Activated naive CD4-positive, alpha-beta T cell treated with anti-CD3 and anti-CD28 coated beads for 36 hours (primary cell): ENCODE data around the gene GPATCH4. TPM values are rescaled to one million over a fixed set of nuclear protein-coding genes. Genes with fewer than 3 reads are reported as not detected.
"Not testable (repeated sequence)": the region's sequence is repeated elsewhere in the genome, so short reads cannot be mapped to it uniquely, and the experiment has no call there.

Experiments used
- CTCF ChIA-PET: fragments of 350-600 bp; sonication (Branson Sonifier 250); formaldehyde crosslinking; loops from one replicate; lab custom pipeline; 2021; ENCODE audit warnings: antibody characterized with exemption; lab: Charles Lee
- DNase-seq: peaks from one replicate; pipeline ENCODE4 v3.0.0-alpha.2; 2020
- H3K27ac Mint-ChIP-seq: one replicate; pipeline ENCODE4 v1.8.0; 2021; ENCODE audit warnings: mild to moderate bottlenecking, mixed read lengths
- H3K27me3 Mint-ChIP-seq: one replicate; pipeline ENCODE4 v1.8.0; 2021; ENCODE audit warnings: low read depth, mixed read lengths
- H3K36me3 Mint-ChIP-seq: one replicate; pipeline ENCODE4 v1.8.0; 2021; ENCODE audit warnings: low read depth, mixed read lengths
- H3K4me1 Mint-ChIP-seq: one replicate; pipeline ENCODE4 v1.8.0; 2021; ENCODE audit warnings: low read depth, mixed read lengths
- H3K4me3 Mint-ChIP-seq: one replicate; pipeline ENCODE4 v1.8.0; 2021; ENCODE audit warnings: mild to moderate bottlenecking, moderate library complexity, mixed read lengths
- H3K9me3 Mint-ChIP-seq: one replicate; pipeline ENCODE4 v1.8.0; 2021; ENCODE audit warnings: mixed read lengths
- intact Hi-C: fragments of 100-400 bp; cut with micrococcal nuclease; formaldehyde crosslinking; loops from one replicate; pipeline ENCODE4 v1.15.1; 2023
- total RNA-seq, 2 experiments: library from RNA; stranded (reverse); gene quantifications; one replicate each; pipeline ENCODE4 v1.2.3, GENCODE V29; 2021

The GPATCH4 gene
- total RNA-seq, 2 experiments from 2014 or later, result 37.5 to 38.3 TPM

- Mint-ChIP-seq H3K36me3 (no peaks in the 10 kb centered on the region), H3K4me1 (peaks cover 9% of the 10 kb centered on the region), H3K9me3 (no peaks in the 10 kb centered on the region), H3K27ac (no peak overlapping the region), H3K4me3 (no peak overlapping the region), H3K27me3 (peaks cover 2% of the 10 kb centered on the region)
- intact Hi-C loops, result loop anchor here (1.0 kb wide), 6 partner anchors 9 to 224 kb away; no protein-coding TSS in a partner anchor
- DNase-seq, result peak; percentile 80
- CTCF ChIA-PET, result interaction anchor here (0.8 to 2.3 kb wide), 30 partner anchors 9 to 224 kb away, joined by 3 to 24 read pairs (median 4); partner anchors contain the start of genes BCAN, MEF2D, MRPL24 and NAXE
Observed at GRCh38 chr1:156608981-156609380, 7.7 kb upstream of the GPATCH4 start.

- DNase-seq, result peak; percentile 85
- no peaks in the 10 kb centered on the region for H3K36me3 Mint-ChIP-seq
- H3K4me3 Mint-ChIP-seq, result no peak overlapping the region
- H3K27me3 Mint-ChIP-seq, result peaks cover 2% of the 10 kb centered on the region
- no peaks in the 10 kb centered on the region for H3K9me3 Mint-ChIP-seq
- peaks cover 10% of the 10 kb centered on the region for H3K4me1 Mint-ChIP-seq
- intact Hi-C loops, result loop anchor here (1.0 kb wide), 6 partner anchors 8 to 223 kb away; no protein-coding TSS in a partner anchor
- CTCF ChIA-PET, result interaction anchor here (0.6 to 2.3 kb wide), 32 partner anchors 8 to 237 kb away, joined by 3 to 24 read pairs (median 4); partner anchors contain the start of genes BCAN, MEF2D, MRPL24 and NAXE
- H3K27ac Mint-ChIP-seq, result no peak overlapping the region
Observed at GRCh38 chr1:156608036-156608674, 6.9 kb upstream of the GPATCH4 start.

- H3K4me1 Mint-ChIP-seq, result peaks cover 18% of the 10 kb centered on the region
- CTCF ChIA-PET, DNase-seq, H3K36me3 Mint-ChIP-seq, H3K4me3 Mint-ChIP-seq, H3K9me3 Mint-ChIP-seq, H3K27ac Mint-ChIP-seq, intact Hi-C loops, H3K27me3 Mint-ChIP-seq: not testable (repeated sequence)
Observed at GRCh38 chr1:156607344-156607743, 6.1 kb upstream of the GPATCH4 start.

- Mint-ChIP-seq H3K27me3 (no peaks in the 10 kb centered on the region), H3K9me3 (no peaks in the 10 kb centered on the region), H3K36me3 (peaks cover 18% of the 10 kb centered on the region), H3K4me3 (peak overlapping the region; percentile 91), H3K27ac (peak overlapping the region; percentile 71), H3K4me1 (peaks cover 45% of the 10 kb centered on the region)
- CTCF ChIA-PET, result interaction anchor here (0.7 to 1.5 kb wide), 4 partner anchors 10 to 20 kb away, joined by 3 to 8 read pairs (median 4); partner anchors contain the start of gene NAXE
- DNase-seq, result peak; percentile 47
- intact Hi-C loops, result no loop called here
Observed at GRCh38 chr1:156602557-156602993, 1.3 kb upstream of the GPATCH4 start.

- H3K9me3 Mint-ChIP-seq, result no peaks in the 10 kb centered on the region
- peak overlapping the region; percentile 97 for H3K27ac Mint-ChIP-seq
- H3K36me3 Mint-ChIP-seq, result peaks cover 22% of the 10 kb centered on the region
- intact Hi-C loops, result loop anchor here (1.0 to 2.0 kb wide), 6 partner anchors 11 to 146 kb away; partner anchors contain the start of genes MEF2D and NAXE
- CTCF ChIA-PET, result interaction anchor here (0.6 to 1.5 kb wide), 8 partner anchors 10 to 76 kb away, joined by 4 to 8 read pairs (median 4); partner anchors contain the start of gene NAXE
- H3K4me3 Mint-ChIP-seq, result peak overlapping the region; percentile 91
- no peak for DNase-seq
- H3K4me1 Mint-ChIP-seq, result peaks cover 45% of the 10 kb centered on the region
- H3K27me3 Mint-ChIP-seq, result no peaks in the 10 kb centered on the region
Observed at GRCh38 chr1:156601892-156602291, 613 bp upstream of the GPATCH4 start.

GRCh38 chr1:156600733-156601121 is 552 bp downstream of the GPATCH4 start:
- peaks cover 47% of the 10 kb centered on the region for H3K4me1 Mint-ChIP-seq
- H3K4me3 Mint-ChIP-seq, result peak overlapping the region; percentile 91
- H3K36me3 Mint-ChIP-seq, result peaks cover 23% of the 10 kb centered on the region
- H3K9me3 Mint-ChIP-seq, result no peaks in the 10 kb centered on the region
- intact Hi-C loops, result loop anchor here (1.0 to 2.0 kb wide), 7 partner anchors 8 to 144 kb away; partner anchors contain the start of genes MEF2D and NAXE
- peak overlapping the region; percentile 97 for H3K27ac Mint-ChIP-seq
- CTCF ChIA-PET, result interaction anchor here (0.7 to 2.0 kb wide), 7 partner anchors 8 to 398 kb away, joined by 3 to 10 read pairs (median 4); partner anchors contain the start of genes MEF2D and NAXE
- no peaks in the 10 kb centered on the region for H3K27me3 Mint-ChIP-seq
- DNase-seq, result no peak

GRCh38 chr1:156599811-156600210 is 1.5 kb downstream of the GPATCH4 start:
- Mint-ChIP-seq H3K27ac (peak overlapping the region; percentile 97), H3K4me3 (peak overlapping the region; percentile 91)
- CTCF ChIA-PET, result interaction anchor here (0.7 to 2.0 kb wide), 8 partner anchors 8 to 119 kb away, joined by 3 to 10 read pairs (median 4); partner anchors contain the start of gene NAXE

GRCh38 chr1:156598731-156599432 is 2.4 kb downstream of the GPATCH4 start:
- H3K27ac Mint-ChIP-seq, result peak overlapping the region; percentile 97
- CTCF ChIA-PET, result interaction anchor here (0.6 to 2.0 kb wide), 10 partner anchors 8 to 118 kb away, joined by 3 to 10 read pairs (median 4); partner anchors contain the start of gene NAXE
- no peaks in the 10 kb centered on the region for H3K9me3 Mint-ChIP-seq
- no peak overlapping the region for H3K4me3 Mint-ChIP-seq
- peaks cover 56% of the 10 kb centered on the region for H3K4me1 Mint-ChIP-seq
- intact Hi-C loops, result no loop called here
- no peaks in the 10 kb centered on the region for H3K27me3 Mint-ChIP-seq
- no peak for DNase-seq
- peaks cover 32% of the 10 kb centered on the region for H3K36me3 Mint-ChIP-seq

More at GRCh38 chr1:156599811-156600210, 1.5 kb downstream of the GPATCH4 start:
- DNase-seq, result no peak
- Mint-ChIP-seq H3K4me1 (peaks cover 53% of the 10 kb centered on the region), H3K9me3 (no peaks in the 10 kb centered on the region), H3K27me3 (no peaks in the 10 kb centered on the region), H3K36me3 (peaks cover 30% of the 10 kb centered on the region)
- intact Hi-C loops, result loop anchor here (1.0 to 2.0 kb wide), 2 partner anchors 8 to 15 kb away; no protein-coding TSS in a partner anchor

- peak overlapping the region; percentile 9 for H3K27ac Mint-ChIP-seq
- peaks cover 58% of the 10 kb centered on the region for H3K4me1 Mint-ChIP-seq
Observed at GRCh38 chr1:156598125-156598524, 3.2 kb downstream of the GPATCH4 start.

GRCh38 chr1:156596426-156596825 is 4.9 kb downstream of the GPATCH4 start:
- Mint-ChIP-seq H3K27me3 (no peaks in the 10 kb centered on the region), H3K36me3 (peaks cover 36% of the 10 kb centered on the region), H3K27ac (peak overlapping the region; percentile 55), H3K4me1 (peaks cover 53% of the 10 kb centered on the region), H3K4me3 (no peak overlapping the region), H3K9me3 (no peaks in the 10 kb centered on the region)
- no peak for DNase-seq
- intact Hi-C loops, result no loop called here
- CTCF ChIA-PET, result interaction anchor here (0.6 to 1.2 kb wide), 3 partner anchors 12 to 93 kb away, joined by 3 read pairs; no protein-coding TSS in a partner anchor

More at GRCh38 chr1:156598125-156598524, 3.2 kb downstream of the GPATCH4 start:
- Mint-ChIP-seq H3K36me3 (peaks cover 34% of the 10 kb centered on the region), H3K27me3 (no peaks in the 10 kb centered on the region), H3K9me3 (no peaks in the 10 kb centered on the region), H3K4me3 (no peak overlapping the region)
- CTCF ChIA-PET, result interaction anchor here (1.2 to 1.9 kb wide), 4 partner anchors 10 to 117 kb away, joined by 3 to 5 read pairs (median 4); no protein-coding TSS in a partner anchor
- no peak for DNase-seq
- intact Hi-C loops, result no loop called here

- intact Hi-C loops, result no loop called here
Observed at GRCh38 chr1:156595016-156595415, 6.3 kb downstream of the GPATCH4 start.

More at GRCh38 chr1:156595016-156595415, 6.3 kb downstream of the GPATCH4 start:
- Mint-ChIP-seq H3K27ac (peak overlapping the region; percentile 3), H3K4me3 (no peak overlapping the region), H3K9me3 (no peaks in the 10 kb centered on the region), H3K4me1 (peaks cover 50% of the 10 kb centered on the region), H3K27me3 (no peaks in the 10 kb centered on the region), H3K36me3 (peaks cover 32% of the 10 kb centered on the region)
- no peak for DNase-seq
- CTCF ChIA-PET, result interaction anchor here (1.0 to 2.5 kb wide), 4 partner anchors 10 to 149 kb away, joined by 3 to 7 read pairs (median 5); no protein-coding TSS in a partner anchor
